ENCODE results near the gene CNBP. TPM values are rescaled to one million over a fixed set of nuclear protein-coding genes. Genes with fewer than 3 reads are reported as not detected.
A peak's percentile ranks its signal among the peaks of the same experiment; 100 is the strongest.

CNBP gene
- total and polyA plus RNA-seq, 9 of the 15 experiments (the other 6 are each of a cell fraction or from before 2014, with no cell fraction given): 284 to 717 (median 412) TPM

GRCh38 chr3:129226374-129226773 is 42.7 kb upstream of the CNBP start (continued):
- TF ChIP-seq ZNF407 (IDR thresholded peaks at IDR 0.05; ENCODE audit: low read depth) (no peak), ZEB2 (IDR thresholded peaks at IDR 0.05) (peak; percentile 41; the same call in 1 of the 2 replicates), HOXB6 (CRISPR knock-in tag; IDR thresholded peaks at IDR 0.05; ENCODE audit: borderline replicate concordance) (no peak), ETV6 (IDR thresholded peaks at IDR 0.05; ENCODE audit: borderline replicate concordance in 1 of 2, low read depth in 2 of 2, low read length in 1 of 2) (no peak), ETV6 (CRISPR knock-in tag; IDR thresholded peaks at IDR 0.05; ENCODE audit: borderline replicate concordance) (no peak), ZNF75A (CRISPR knock-in tag; IDR thresholded peaks at IDR 0.05) (peak; percentile 62; the same call in 1 of the 2 replicates), ZNF583 (CRISPR knock-in tag; IDR thresholded peaks at IDR 0.05) (no peak), CTBP1 (IDR thresholded peaks at IDR 0.05; ENCODE audit: borderline replicate concordance) (0 out of 2 replicates have a peak, but pooled peaks have one; percentile 16), ZNF830 (CRISPR knock-in tag; IDR thresholded peaks at IDR 0.05) (no peak), ZNF449 (CRISPR knock-in tag; IDR thresholded peaks at IDR 0.05) (no peak), SMARCA4 (IDR thresholded peaks at IDR 0.05) (peak; percentile 71), EP400 (IDR thresholded peaks at IDR 0.05) (peak; percentile 30; the same call in 1 of the 2 replicates), MYNN (IDR thresholded peaks at IDR 0.05) (0 out of 2 replicates have a peak, but pooled peaks have one; percentile 21), MYNN (CRISPR knock-in tag; IDR thresholded peaks at IDR 0.05) (no peak), COPS2 (conservative IDR thresholded peaks at IDR 0.05) (no peak), CREB3L1 (IDR thresholded peaks at IDR 0.05; ENCODE audit: borderline replicate concordance, low read depth) (peak; percentile 68; the same call in 1 of the 2 replicates), NR4A1 (CRISPR knock-in tag; IDR thresholded peaks at IDR 0.05) (no peak), NR4A1 (tag; IDR thresholded peaks at IDR 0.05) (no peak), EP300 (IDR thresholded peaks at IDR 0.05; ENCODE audit: low read length) (peak; percentile 23; the same call in 1 of the 2 replicates)

All from K562 (cell line).